22Rv1 (cell line): ENCODE results near the gene UTY.

ENCODE experiments used
- CTCF ChIP-seq: fragments of 450-650 bp; IDR thresholded peaks from 2 replicates; pipeline ENCODE4 v1.5.1; 2017; ENCODE audit warnings: mild to moderate bottlenecking
- ZFX ChIP-seq: fragments of 450-650 bp; IDR thresholded peaks from 2 replicates; pipeline ENCODE4 v1.6.1; 2017; ENCODE audit warnings: antibody characterized with exemption, borderline replicate concordance

- TF ChIP-seq CTCF = no peak
- no peak for TF ChIP-seq ZFX
Observed at GRCh38 chrY:13339939-13340338, 139.9 kb downstream of the UTY start.
